ENCODE results near the gene FOLR1. TPM values are rescaled to one million over a fixed set of nuclear protein-coding genes. Genes with fewer than 3 reads are reported as not detected.
A peak's percentile ranks its signal among the peaks of the same experiment; 100 is the strongest.

Gene FOLR1
- total and polyA plus RNA-seq, 10 of the 15 experiments (the other 5 are each of a cell fraction or from before 2014, with no cell fraction given), result not detected

- no peaks in the 10 kb centered on the region for H3K27me3 ChIP-seq (replicated peaks in 1 of 2; ENCODE audit: control insufficient read depth in 2 of 2, insufficient read depth in 2 of 2, low read length in 1 of 2)
- FAIRE-seq, result peak; percentile 69
- TF ChIP-seq, protein P1, sequence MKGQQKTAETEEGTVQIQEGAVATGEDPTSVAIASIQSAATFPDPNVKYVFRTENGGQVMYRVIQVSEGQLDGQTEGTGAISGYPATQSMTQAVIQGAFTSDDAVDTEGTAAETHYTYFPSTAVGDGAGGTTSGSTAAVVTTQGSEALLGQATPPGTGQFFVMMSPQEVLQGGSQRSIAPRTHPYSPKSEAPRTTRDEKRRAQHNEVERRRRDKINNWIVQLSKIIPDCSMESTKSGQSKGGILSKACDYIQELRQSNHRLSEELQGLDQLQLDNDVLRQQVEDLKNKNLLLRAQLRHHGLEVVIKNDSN (IDR thresholded peaks at IDR 0.05; ENCODE audit: borderline replicate concordance, extremely low read length, insufficient read depth, low read depth, low read length), result no peak
- TF ChIP-seq, protein P2, sequence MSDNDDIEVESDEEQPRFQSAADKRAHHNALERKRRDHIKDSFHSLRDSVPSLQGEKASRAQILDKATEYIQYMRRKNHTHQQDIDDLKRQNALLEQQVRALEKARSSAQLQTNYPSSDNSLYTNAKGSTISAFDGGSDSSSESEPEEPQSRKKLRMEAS (IDR thresholded peaks at IDR 0.05; ENCODE audit: low read depth, low read length), result no peak
- 0 out of 2 replicates have a peak, but pooled peaks have one; percentile 27 for TF ChIP-seq RCOR1 (conservative IDR thresholded peaks at IDR 0.05; ENCODE audit: low read depth, low read length)
- peak; percentile 23; the same call in 1 of the 2 replicates for TF ChIP-seq CHD1 (IDR thresholded peaks at IDR 0.05; ENCODE audit: low read depth, low read length)
- TF ChIP-seq POLR2A (IDR thresholded peaks at IDR 0.05; ENCODE audit: low read depth, low read length), result peak; percentile 66; the same call in 1 of the 2 replicates
- 0 out of 2 replicates have a peak, but pooled peaks have one; percentile 46 for TF ChIP-seq PKNOX1 (IDR thresholded peaks at IDR 0.05)
- TF ChIP-seq BMI1 (IDR thresholded peaks at IDR 0.05; ENCODE audit: borderline replicate concordance), result no peak
- TF ChIP-seq HCFC1 (IDR thresholded peaks at IDR 0.05; ENCODE audit: low read length), result 0 out of 2 replicates have a peak, but pooled peaks have one; percentile 11
- TF ChIP-seq, protein P3, sequence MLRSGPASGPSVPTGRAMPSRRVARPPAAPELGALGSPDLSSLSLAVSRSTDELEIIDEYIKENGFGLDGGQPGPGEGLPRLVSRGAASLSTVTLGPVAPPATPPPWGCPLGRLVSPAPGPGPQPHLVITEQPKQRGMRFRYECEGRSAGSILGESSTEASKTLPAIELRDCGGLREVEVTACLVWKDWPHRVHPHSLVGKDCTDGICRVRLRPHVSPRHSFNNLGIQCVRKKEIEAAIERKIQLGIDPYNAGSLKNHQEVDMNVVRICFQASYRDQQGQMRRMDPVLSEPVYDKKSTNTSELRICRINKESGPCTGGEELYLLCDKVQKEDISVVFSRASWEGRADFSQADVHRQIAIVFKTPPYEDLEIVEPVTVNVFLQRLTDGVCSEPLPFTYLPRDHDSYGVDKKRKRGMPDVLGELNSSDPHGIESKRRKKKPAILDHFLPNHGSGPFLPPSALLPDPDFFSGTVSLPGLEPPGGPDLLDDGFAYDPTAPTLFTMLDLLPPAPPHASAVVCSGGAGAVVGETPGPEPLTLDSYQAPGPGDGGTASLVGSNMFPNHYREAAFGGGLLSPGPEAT (IDR thresholded peaks at IDR 0.05; ENCODE audit: low read depth), result peak; percentile 97
- no peak for TF ChIP-seq EZH2 (IDR thresholded peaks at IDR 0.05; ENCODE audit: borderline replicate concordance, control insufficient read depth, low read depth, low read length)
- no peak for TF ChIP-seq BCL11A (IDR thresholded peaks at IDR 0.05; ENCODE audit: low read depth, low read length)
- no peak for TF ChIP-seq CBX5 (IDR thresholded peaks at IDR 0.05; ENCODE audit: low read depth)
- no peak for TF ChIP-seq MTA3 (IDR thresholded peaks at IDR 0.05; ENCODE audit: borderline replicate concordance, low read length)
- TF ChIP-seq, protein P4, sequence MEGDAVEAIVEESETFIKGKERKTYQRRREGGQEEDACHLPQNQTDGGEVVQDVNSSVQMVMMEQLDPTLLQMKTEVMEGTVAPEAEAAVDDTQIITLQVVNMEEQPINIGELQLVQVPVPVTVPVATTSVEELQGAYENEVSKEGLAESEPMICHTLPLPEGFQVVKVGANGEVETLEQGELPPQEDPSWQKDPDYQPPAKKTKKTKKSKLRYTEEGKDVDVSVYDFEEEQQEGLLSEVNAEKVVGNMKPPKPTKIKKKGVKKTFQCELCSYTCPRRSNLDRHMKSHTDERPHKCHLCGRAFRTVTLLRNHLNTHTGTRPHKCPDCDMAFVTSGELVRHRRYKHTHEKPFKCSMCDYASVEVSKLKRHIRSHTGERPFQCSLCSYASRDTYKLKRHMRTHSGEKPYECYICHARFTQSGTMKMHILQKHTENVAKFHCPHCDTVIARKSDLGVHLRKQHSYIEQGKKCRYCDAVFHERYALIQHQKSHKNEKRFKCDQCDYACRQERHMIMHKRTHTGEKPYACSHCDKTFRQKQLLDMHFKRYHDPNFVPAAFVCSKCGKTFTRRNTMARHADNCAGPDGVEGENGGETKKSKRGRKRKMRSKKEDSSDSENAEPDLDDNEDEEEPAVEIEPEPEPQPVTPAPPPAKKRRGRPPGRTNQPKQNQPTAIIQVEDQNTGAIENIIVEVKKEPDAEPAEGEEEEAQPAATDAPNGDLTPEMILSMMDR (IDR thresholded peaks at IDR 0.05 in 2 of 3, conservative IDR thresholded peaks at IDR 0.05 in 1 of 3; ENCODE audit: control insufficient read depth in 2 of 3, extremely low read depth in 1 of 3, insufficient read depth in 1 of 3, low read depth in 3 of 3, low read length in 3 of 3), result no peak
- 0 out of 2 replicates have a peak, but pooled peaks have one; percentile 7 for TF ChIP-seq NFYB (IDR thresholded peaks at IDR 0.05; ENCODE audit: insufficient read depth, low read depth, low read length)
- TF ChIP-seq HDAC6 (IDR thresholded peaks at IDR 0.05; ENCODE audit: unreplicated experiment), result no peak
Observed at GRCh38 chr11:72222907-72223614, 31.1 kb downstream of the FOLR1 start.

More at GRCh38 chr11:72222907-72223614, 31.1 kb downstream of the FOLR1 start:
- intact Hi-C loops (cut with micrococcal nuclease; ENCODE audit: unreplicated experiment) (loop anchor here (1.0 to 5.0 kb wide), 2 partner anchors 111 to 209 kb away; partner anchors contain the start of genes ANAPC15 and CLPB), in situ Hi-C loops (cut with MboI) (no loop called here)
- DNase-seq (ENCODE audit: low read depth, low spot score), result peak; percentile 76
- ChIA-PET SMC1A (ENCODE audit: uncharacterized antibody, unreplicated experiment) (interaction anchor here (0.9 to 2.3 kb wide), 3 partner anchors 14 to 32 kb away, joined by 3 to 8 read pairs (median 3); no protein-coding TSS in a partner anchor), CTCF (interaction anchor here (0.7 to 1.4 kb wide), 10 partner anchors 13 to 384 kb away, joined by 3 to 5 read pairs (median 3); partner anchors contain the start of gene CLPB), RAD21 (ENCODE audit: unreplicated experiment) (interaction anchor here (0.6 to 2.4 kb wide), 13 partner anchors 13 to 499 kb away, joined by 3 to 11 read pairs (median 3); partner anchors contain the start of gene XNDC1N), POLR2A (interaction anchor here (0.5 to 1.6 kb wide), 11 partner anchors 13 to 309 kb away, joined by 3 to 7 read pairs (median 3); partner anchors contain the start of gene ANAPC15)
- Histone ChIP-seq H3K4me2 (ENCODE audit: control insufficient read depth, insufficient read depth) (peak overlapping the region; percentile 77), H3K9ac (ENCODE audit: control insufficient read depth, insufficient read depth, low read length) (peak overlapping the region; percentile 89), H2AFZ (ENCODE audit: control insufficient read depth, low read depth, low read length) (peak overlapping the region; percentile 52), H3K4me3 (peak overlapping the region; percentile 99), H3K27ac (ENCODE audit: control insufficient read depth, insufficient read depth) (peak overlapping the region; percentile 75), H4K20me1 (ENCODE audit: control insufficient read depth, insufficient read depth) (no peaks in the 10 kb centered on the region), H3K36me3 (ENCODE audit: control insufficient read depth in 2 of 2, insufficient read depth in 2 of 2, low read length in 1 of 2) (peaks cover 1 to 7% of the 10 kb centered on the region in 2 experiments; a peak in 3 of 4 replicates), H3K9me3 (replicated peaks; ENCODE audit: control insufficient read depth, insufficient read depth, low read length) (no peaks in the 10 kb centered on the region), H3K79me2 (ENCODE audit: control insufficient read depth, insufficient read depth, low read length) (peaks cover 26% of the 10 kb centered on the region), H3K4me1 (ENCODE audit: control insufficient read depth, insufficient read depth, low read length) (peaks cover 23% of the 10 kb centered on the region)
- 0% methylated on average over 38 of the region's 47 CpGs for WGBS (ENCODE audit: insufficient coverage, insufficient replicate concordance, low lambda C conversion rate, missing lambda C conversion rate)
- BruUV-seq (replicated peaks), result no TSS peak
- ATAC-seq, result peak; percentile 85
